ENCODE results near the gene ST8SIA1. TPM values are rescaled to one million over a fixed set of nuclear protein-coding genes. Genes with fewer than 3 reads are reported as not detected.
A peak's percentile ranks its signal among the peaks of the same experiment; 100 is the strongest.
"Not testable (repeated sequence)": the region's sequence is repeated elsewhere in the genome, so short reads cannot be mapped to it uniquely, and the experiment has no call there.

ST8SIA1 gene
- total RNA-seq: 0.39 and 1.3 TPM in 2 replicates

- H3K36me3 Mint-ChIP-seq (ENCODE audit: low read depth): no peaks in the 10 kb centered on the region
- intact Hi-C loops (cut with micrococcal nuclease): loop anchor here (2.0 to 5.0 kb wide), 5 partner anchors 63 to 637 kb away; partner anchors contain the start of gene CMAS
- peaks cover 11% of the 10 kb centered on the region for H3K4me1 Mint-ChIP-seq (ENCODE audit: low read depth)
- no peaks in the 10 kb centered on the region for H3K9me3 Mint-ChIP-seq
- H3K27me3 Mint-ChIP-seq (ENCODE audit: low read depth): peaks cover 58% of the 10 kb centered on the region
- no peak within 1 kb of the TSS for H3K27ac Mint-ChIP-seq
- peak within 1 kb of the TSS; percentile 83 for H3K4me3 Mint-ChIP-seq (ENCODE audit: low read depth)
- no peak for DNase-seq (ENCODE audit: low spot score)
Measured at GRCh38 chr12:22334410-22335100, at the start of gene ST8SIA1. Gene ST8SIA1, minus strand, starts transcription at chr12:22334707. Its CDS starts 475 bp downstream, at chr12:22334232.

- no peak for DNase-seq (ENCODE audit: low spot score)
- Mint-ChIP-seq H3K36me3 (ENCODE audit: low read depth) (no peaks in the 10 kb centered on the region), H3K27me3 (ENCODE audit: low read depth) (peaks cover 2% of the 10 kb centered on the region), H3K4me1 (ENCODE audit: low read depth) (peaks cover 6% of the 10 kb centered on the region), H3K4me3 (ENCODE audit: low read depth) (no peak overlapping the region), H3K27ac (no peak overlapping the region), H3K9me3 (peaks cover 3% of the 10 kb centered on the region)
- intact Hi-C loops (cut with micrococcal nuclease): no loop called here
Measured at GRCh38 chr12:22380031-22380430, 45.5 kb upstream of the ST8SIA1 start.

- Mint-ChIP-seq H3K9me3 (peaks cover 3% of the 10 kb centered on the region), H3K27me3 (ENCODE audit: low read depth) (peaks cover 2% of the 10 kb centered on the region), H3K36me3 (ENCODE audit: low read depth) (no peaks in the 10 kb centered on the region), H3K27ac (no peak overlapping the region), H3K4me3 (ENCODE audit: low read depth) (no peak overlapping the region), H3K4me1 (ENCODE audit: low read depth) (peaks cover 6% of the 10 kb centered on the region)
- DNase-seq (ENCODE audit: low spot score): no peak
- intact Hi-C loops (cut with micrococcal nuclease): no loop called here
Measured at GRCh38 chr12:22377731-22378496, 43.4 kb upstream of the ST8SIA1 start.

GRCh38 chr12:22376596-22377150 is 42.2 kb upstream of the ST8SIA1 start:
- H3K27me3 Mint-ChIP-seq (ENCODE audit: low read depth); H3K36me3 Mint-ChIP-seq (ENCODE audit: low read depth); intact Hi-C loops (cut with micrococcal nuclease); H3K27ac Mint-ChIP-seq; H3K4me3 Mint-ChIP-seq (ENCODE audit: low read depth); H3K9me3 Mint-ChIP-seq; DNase-seq (ENCODE audit: low spot score); H3K4me1 Mint-ChIP-seq (ENCODE audit: low read depth): not testable (repeated sequence)

- no peaks in the 10 kb centered on the region for H3K4me1 Mint-ChIP-seq (ENCODE audit: low read depth)
- no peak for DNase-seq (ENCODE audit: low spot score)
- H3K27me3 Mint-ChIP-seq (ENCODE audit: low read depth): no peaks in the 10 kb centered on the region
- no peak overlapping the region for H3K4me3 Mint-ChIP-seq (ENCODE audit: low read depth)
- no peaks in the 10 kb centered on the region for H3K36me3 Mint-ChIP-seq (ENCODE audit: low read depth)
- no peak overlapping the region for H3K27ac Mint-ChIP-seq
- intact Hi-C loops (cut with micrococcal nuclease): no loop called here
- no peaks in the 10 kb centered on the region for H3K9me3 Mint-ChIP-seq
Measured at GRCh38 chr12:22374508-22374907, 40.0 kb upstream of the ST8SIA1 start.

- H3K27me3 Mint-ChIP-seq (ENCODE audit: low read depth): no peaks in the 10 kb centered on the region
- no peaks in the 10 kb centered on the region for H3K36me3 Mint-ChIP-seq (ENCODE audit: low read depth)
- H3K4me3 Mint-ChIP-seq (ENCODE audit: low read depth): no peak overlapping the region
- no peak overlapping the region for H3K27ac Mint-ChIP-seq
- no peaks in the 10 kb centered on the region for H3K4me1 Mint-ChIP-seq (ENCODE audit: low read depth)
- H3K9me3 Mint-ChIP-seq: peaks cover 6% of the 10 kb centered on the region
- no peak for DNase-seq (ENCODE audit: low spot score)
- intact Hi-C loops (cut with micrococcal nuclease): no loop called here
Measured at GRCh38 chr12:22372277-22372837, 37.9 kb upstream of the ST8SIA1 start.

GRCh38 chr12:22366181-22366580 is 31.7 kb upstream of the ST8SIA1 start:
- Mint-ChIP-seq H3K27ac (no peak overlapping the region), H3K36me3 (ENCODE audit: low read depth) (no peaks in the 10 kb centered on the region), H3K9me3 (peaks cover 6% of the 10 kb centered on the region), H3K4me3 (ENCODE audit: low read depth) (no peak overlapping the region), H3K27me3 (ENCODE audit: low read depth) (no peaks in the 10 kb centered on the region), H3K4me1 (ENCODE audit: low read depth) (no peaks in the 10 kb centered on the region)
- no peak for DNase-seq (ENCODE audit: low spot score)
- intact Hi-C loops (cut with micrococcal nuclease): no loop called here

GRCh38 chr12:22361785-22362184 is 27.3 kb upstream of the ST8SIA1 start:
- Mint-ChIP-seq H3K4me3 (ENCODE audit: low read depth) (no peak overlapping the region), H3K36me3 (ENCODE audit: low read depth) (no peaks in the 10 kb centered on the region), H3K27ac (no peak overlapping the region), H3K27me3 (ENCODE audit: low read depth) (peaks cover 2% of the 10 kb centered on the region), H3K9me3 (no peaks in the 10 kb centered on the region), H3K4me1 (ENCODE audit: low read depth) (no peaks in the 10 kb centered on the region)
- intact Hi-C loops (cut with micrococcal nuclease): no loop called here
- DNase-seq (ENCODE audit: low spot score): no peak

GRCh38 chr12:22360774-22361173 is 26.3 kb upstream of the ST8SIA1 start:
- no peak for DNase-seq (ENCODE audit: low spot score)

GRCh38 chr12:22357531-22357930 is 23.0 kb upstream of the ST8SIA1 start:
- no peaks in the 10 kb centered on the region for H3K36me3 Mint-ChIP-seq (ENCODE audit: low read depth)
- H3K4me1 Mint-ChIP-seq (ENCODE audit: low read depth): no peaks in the 10 kb centered on the region
- no peak for DNase-seq (ENCODE audit: low spot score)
- H3K27ac Mint-ChIP-seq: no peak overlapping the region
- H3K27me3 Mint-ChIP-seq (ENCODE audit: low read depth): peaks cover 2% of the 10 kb centered on the region
- no peaks in the 10 kb centered on the region for H3K9me3 Mint-ChIP-seq
- H3K4me3 Mint-ChIP-seq (ENCODE audit: low read depth): no peak overlapping the region
- intact Hi-C loops (cut with micrococcal nuclease): no loop called here

More at GRCh38 chr12:22360774-22361173, 26.3 kb upstream of the ST8SIA1 start:
- Mint-ChIP-seq H3K4me1 (ENCODE audit: low read depth) (no peaks in the 10 kb centered on the region), H3K36me3 (ENCODE audit: low read depth) (no peaks in the 10 kb centered on the region), H3K27ac (no peak overlapping the region), H3K4me3 (ENCODE audit: low read depth) (no peak overlapping the region), H3K9me3 (no peaks in the 10 kb centered on the region), H3K27me3 (ENCODE audit: low read depth) (peaks cover 2% of the 10 kb centered on the region)
- intact Hi-C loops (cut with micrococcal nuclease): no loop called here

GRCh38 chr12:22356231-22356630 is 21.7 kb upstream of the ST8SIA1 start:
- H3K27me3 Mint-ChIP-seq (ENCODE audit: low read depth): peaks cover 3% of the 10 kb centered on the region
- DNase-seq (ENCODE audit: low spot score): no peak
- H3K4me3 Mint-ChIP-seq (ENCODE audit: low read depth): no peak overlapping the region
- H3K27ac Mint-ChIP-seq: no peak overlapping the region
- H3K36me3 Mint-ChIP-seq (ENCODE audit: low read depth): no peaks in the 10 kb centered on the region
- intact Hi-C loops (cut with micrococcal nuclease): no loop called here
- H3K4me1 Mint-ChIP-seq (ENCODE audit: low read depth): no peaks in the 10 kb centered on the region
- H3K9me3 Mint-ChIP-seq: no peaks in the 10 kb centered on the region

- intact Hi-C loops (cut with micrococcal nuclease): no loop called here
- DNase-seq (ENCODE audit: low spot score): no peak
- Mint-ChIP-seq H3K27ac (no peak overlapping the region), H3K27me3 (ENCODE audit: low read depth) (peaks cover 7% of the 10 kb centered on the region), H3K4me3 (ENCODE audit: low read depth) (no peak overlapping the region), H3K36me3 (ENCODE audit: low read depth) (no peaks in the 10 kb centered on the region), H3K4me1 (ENCODE audit: low read depth) (no peaks in the 10 kb centered on the region), H3K9me3 (no peaks in the 10 kb centered on the region)
Measured at GRCh38 chr12:22355011-22355580, 20.6 kb upstream of the ST8SIA1 start.
